ENCODE data around the gene TMCC3.

TMCC3 gene

GRCh38 chr12:94544355-94544754 lies 106.0 kb downstream of the TMCC3 start:
- ATAC-seq (replicated peaks; ENCODE audit: extremely low read depth, poor library complexity, severe bottlenecking) (no peak), DNase-seq (ENCODE audit: low spot score in 2 of 2) (no peak)
- H3K4me3 Mint-ChIP-seq: no peak overlapping the region
- no peaks in the 10 kb centered on the region for H3K4me1 Mint-ChIP-seq
- no peak overlapping the region for H3K27ac Mint-ChIP-seq (ENCODE audit: low read depth)
- H3K9me3 Mint-ChIP-seq: peaks cover 20% of the 10 kb centered on the region
- H3K36me3 Mint-ChIP-seq (ENCODE audit: insufficient read depth): peaks cover 1% of the 10 kb centered on the region
- H3K27me3 Mint-ChIP-seq: no peaks in the 10 kb centered on the region

DNA sequence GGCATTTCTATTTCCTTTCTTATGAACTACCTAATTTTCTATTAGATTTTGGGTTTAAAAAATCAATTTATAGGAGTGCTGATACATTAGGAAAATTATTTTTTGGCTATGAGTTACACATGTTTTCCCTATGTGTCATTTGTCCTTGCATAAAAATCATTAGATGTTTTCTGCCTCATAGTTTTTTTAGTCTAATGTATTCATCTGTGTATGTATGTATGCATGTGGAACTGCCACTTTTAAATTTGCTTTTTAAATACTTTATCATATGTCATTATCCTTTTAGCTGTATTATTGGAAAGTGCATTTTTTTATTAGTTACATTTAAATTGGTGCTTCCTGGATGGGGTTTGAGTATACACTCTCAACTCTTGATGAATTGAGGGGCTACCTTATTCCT lies 112.0 kb downstream of the TMCC3 start:
- Mint-ChIP-seq H3K27me3 (peaks cover 2% of the 10 kb centered on the region), H3K4me1 (no peaks in the 10 kb centered on the region), H3K4me3 (no peak overlapping the region), H3K9me3 (no peaks in the 10 kb centered on the region), H3K36me3 (ENCODE audit: insufficient read depth) (no peaks in the 10 kb centered on the region), H3K27ac (ENCODE audit: low read depth) (no peak overlapping the region)
- DNase-seq (ENCODE audit: low spot score in 2 of 2) (no peak), ATAC-seq (replicated peaks; ENCODE audit: extremely low read depth, poor library complexity, severe bottlenecking) (no peak)

DNA sequence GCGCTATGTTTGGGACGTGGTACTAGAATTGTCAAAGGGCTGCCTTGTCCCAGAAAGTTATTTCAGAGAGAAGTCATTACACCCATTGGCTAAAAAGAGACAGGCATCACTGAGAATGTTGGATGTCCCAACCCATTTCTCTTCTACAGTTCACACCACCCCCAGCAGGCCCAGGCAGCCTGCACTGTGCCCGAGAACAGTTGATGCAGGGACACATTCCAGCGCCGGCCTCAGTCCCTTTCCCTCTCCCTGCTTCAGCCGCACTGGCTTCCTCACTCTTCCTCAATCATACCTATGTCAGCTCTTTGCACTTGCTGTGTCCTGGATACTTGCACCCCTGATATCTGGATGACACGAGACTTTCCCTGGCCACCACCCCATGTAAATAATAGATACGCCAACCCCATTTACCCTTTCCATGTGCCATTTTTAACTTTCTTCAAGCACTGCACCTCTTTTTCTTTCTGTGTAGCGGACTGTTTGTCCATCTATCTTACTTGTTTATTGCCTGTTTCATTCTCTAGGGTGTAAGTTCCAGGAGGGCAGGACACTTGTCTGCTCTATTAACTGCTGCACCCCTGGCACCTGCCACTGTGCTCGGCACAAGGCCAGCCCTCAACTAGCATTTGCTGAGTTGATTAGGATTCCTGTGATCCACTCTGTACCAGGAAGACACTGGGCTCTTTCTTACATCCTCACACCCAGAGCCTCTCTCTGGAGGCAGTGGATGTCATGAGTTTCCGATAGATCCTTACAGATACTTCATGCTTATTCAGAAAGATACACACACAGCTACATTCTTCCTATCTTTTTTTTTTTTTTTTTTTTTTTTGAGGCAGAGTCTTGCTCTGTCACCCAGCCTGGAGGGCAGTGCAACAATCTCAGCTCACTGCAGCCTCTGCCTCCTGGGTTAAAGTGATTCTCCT lies 114.1 kb downstream of the TMCC3 start:
- H3K4me1 Mint-ChIP-seq: peaks cover 8% of the 10 kb centered on the region
- no peaks in the 10 kb centered on the region for H3K9me3 Mint-ChIP-seq
- H3K36me3 Mint-ChIP-seq (ENCODE audit: insufficient read depth): no peaks in the 10 kb centered on the region
- H3K4me3 Mint-ChIP-seq: no peak overlapping the region
- no peak for DNase-seq (ENCODE audit: low spot score in 2 of 2)
- no peak overlapping the region for H3K27ac Mint-ChIP-seq (ENCODE audit: low read depth)
- ATAC-seq (replicated peaks; ENCODE audit: extremely low read depth, poor library complexity, severe bottlenecking): no peak
- H3K27me3 Mint-ChIP-seq: peaks cover 13% of the 10 kb centered on the region

- H3K27me3 Mint-ChIP-seq: peaks cover 13% of the 10 kb centered on the region
- H3K4me3 Mint-ChIP-seq: no peak overlapping the region
Observed at GRCh38 chr12:94535510-94535921, 114.8 kb downstream of the TMCC3 start.

GRCh38 chr12:94534774-94535509 lies 115.4 kb downstream of the TMCC3 start:
- H3K27ac Mint-ChIP-seq (ENCODE audit: low read depth): no peak overlapping the region
- H3K9me3 Mint-ChIP-seq: no peaks in the 10 kb centered on the region
- no peaks in the 10 kb centered on the region for H3K36me3 Mint-ChIP-seq (ENCODE audit: insufficient read depth)
- no peak for ATAC-seq (replicated peaks; ENCODE audit: extremely low read depth, poor library complexity, severe bottlenecking)
- H3K4me1 Mint-ChIP-seq: peaks cover 8% of the 10 kb centered on the region
- no peak overlapping the region for H3K4me3 Mint-ChIP-seq
- DNase-seq (ENCODE audit: low spot score in 2 of 2): no peak
- peaks cover 13% of the 10 kb centered on the region for H3K27me3 Mint-ChIP-seq

More at GRCh38 chr12:94535510-94535921, 114.8 kb downstream of the TMCC3 start:
- Mint-ChIP-seq H3K36me3 (ENCODE audit: insufficient read depth) (no peaks in the 10 kb centered on the region), H3K27ac (ENCODE audit: low read depth) (no peak overlapping the region), H3K4me1 (peaks cover 8% of the 10 kb centered on the region), H3K9me3 (no peaks in the 10 kb centered on the region)
- DNase-seq (ENCODE audit: low spot score in 2 of 2) (no peak), ATAC-seq (replicated peaks; ENCODE audit: extremely low read depth, poor library complexity, severe bottlenecking) (no peak)

DNA sequence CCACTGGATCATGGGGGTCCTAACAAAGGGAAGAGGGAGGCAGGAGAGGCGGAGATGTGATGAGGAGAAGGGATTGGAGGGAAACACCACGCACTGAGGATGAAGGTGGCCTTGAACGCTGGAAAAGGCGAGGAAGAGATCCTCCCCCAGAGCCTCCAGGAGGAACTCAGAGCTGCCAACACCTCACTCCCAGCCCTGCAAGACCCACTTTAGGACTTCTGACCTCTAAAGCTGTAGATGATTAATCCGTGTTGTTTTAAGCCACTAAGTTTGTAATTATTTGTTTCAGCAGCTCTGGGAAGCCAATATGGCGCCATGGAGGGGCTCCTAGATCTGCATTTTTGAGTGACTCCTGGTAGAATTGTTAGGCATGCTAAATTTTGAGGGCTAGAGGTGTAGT lies 116.1 kb downstream of the TMCC3 start:
- H3K9me3 Mint-ChIP-seq: no peaks in the 10 kb centered on the region
- peaks cover 16% of the 10 kb centered on the region for H3K27me3 Mint-ChIP-seq
- no peak overlapping the region for H3K4me3 Mint-ChIP-seq
- H3K4me1 Mint-ChIP-seq: peaks cover 8% of the 10 kb centered on the region
- ATAC-seq (replicated peaks; ENCODE audit: extremely low read depth, poor library complexity, severe bottlenecking) (no peak), DNase-seq (ENCODE audit: low spot score in 2 of 2) (no peak)
- H3K36me3 Mint-ChIP-seq (ENCODE audit: insufficient read depth): no peaks in the 10 kb centered on the region
- H3K27ac Mint-ChIP-seq (ENCODE audit: low read depth): no peak overlapping the region

- peaks cover 8% of the 10 kb centered on the region for H3K4me1 Mint-ChIP-seq
- H3K27ac Mint-ChIP-seq (ENCODE audit: low read depth): no peak overlapping the region
- H3K9me3 Mint-ChIP-seq: no peaks in the 10 kb centered on the region
- H3K4me3 Mint-ChIP-seq: no peak overlapping the region
- ATAC-seq (replicated peaks; ENCODE audit: extremely low read depth, poor library complexity, severe bottlenecking) (peak; percentile 56), DNase-seq (ENCODE audit: low spot score in 2 of 2) (peak; percentile 45 to 54)
- peaks cover 23% of the 10 kb centered on the region for H3K27me3 Mint-ChIP-seq
- no peaks in the 10 kb centered on the region for H3K36me3 Mint-ChIP-seq (ENCODE audit: insufficient read depth)
Observed at GRCh38 chr12:94532490-94533422, 117.6 kb downstream of the TMCC3 start.

DNA sequence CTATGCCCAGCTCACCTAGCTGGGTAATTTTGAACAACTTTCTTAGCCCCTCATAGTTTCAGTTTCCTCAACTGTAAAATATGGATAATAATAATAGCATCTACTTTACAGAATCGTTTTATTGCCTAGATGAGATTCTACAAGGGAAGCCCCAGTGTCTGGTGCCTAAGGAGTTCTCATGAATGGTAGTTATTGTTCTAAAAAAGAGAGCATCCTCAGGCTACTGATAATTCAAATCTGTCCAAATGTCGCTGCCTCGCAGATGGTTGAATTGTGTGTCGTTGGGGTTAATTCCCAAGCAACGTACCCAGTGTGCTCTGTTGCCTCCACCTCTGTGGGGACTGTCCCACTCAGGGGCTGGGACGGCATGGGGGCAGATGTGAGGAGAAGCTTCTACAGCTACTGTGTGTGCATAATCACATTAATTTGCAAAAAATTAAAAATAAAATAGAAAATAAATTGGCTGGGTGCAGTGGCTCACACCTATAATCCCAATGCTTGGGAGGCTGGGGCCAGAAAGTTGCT lies 119.1 kb downstream of the TMCC3 start:
- no peak overlapping the region for H3K4me3 Mint-ChIP-seq
- no peaks in the 10 kb centered on the region for H3K9me3 Mint-ChIP-seq
- ATAC-seq (replicated peaks; ENCODE audit: extremely low read depth, poor library complexity, severe bottlenecking) (no peak), DNase-seq (ENCODE audit: low spot score in 2 of 2) (no peak)
- peaks cover 23% of the 10 kb centered on the region for H3K27me3 Mint-ChIP-seq
- peaks cover 8% of the 10 kb centered on the region for H3K4me1 Mint-ChIP-seq
- no peaks in the 10 kb centered on the region for H3K36me3 Mint-ChIP-seq (ENCODE audit: insufficient read depth)
- H3K27ac Mint-ChIP-seq (ENCODE audit: low read depth): no peak overlapping the region

GRCh38 chr12:94525951-94526350 lies 124.4 kb downstream of the TMCC3 start:
- ATAC-seq (replicated peaks; ENCODE audit: extremely low read depth, poor library complexity, severe bottlenecking): no peak
- no peaks in the 10 kb centered on the region for H3K9me3 Mint-ChIP-seq

More at GRCh38 chr12:94525951-94526350, 124.4 kb downstream of the TMCC3 start:
- H3K4me1 Mint-ChIP-seq: no peaks in the 10 kb centered on the region
- no peaks in the 10 kb centered on the region for H3K36me3 Mint-ChIP-seq (ENCODE audit: insufficient read depth)
- no peak for DNase-seq (ENCODE audit: low spot score in 2 of 2)
- H3K27ac Mint-ChIP-seq (ENCODE audit: low read depth): no peak overlapping the region
- H3K27me3 Mint-ChIP-seq: peaks cover 10% of the 10 kb centered on the region
- no peak overlapping the region for H3K4me3 Mint-ChIP-seq

Measured in central memory CD8-positive, alpha-beta T cell (primary cell).